ENCODE measurements around the gene DOLK.

Gene DOLK

DNA sequence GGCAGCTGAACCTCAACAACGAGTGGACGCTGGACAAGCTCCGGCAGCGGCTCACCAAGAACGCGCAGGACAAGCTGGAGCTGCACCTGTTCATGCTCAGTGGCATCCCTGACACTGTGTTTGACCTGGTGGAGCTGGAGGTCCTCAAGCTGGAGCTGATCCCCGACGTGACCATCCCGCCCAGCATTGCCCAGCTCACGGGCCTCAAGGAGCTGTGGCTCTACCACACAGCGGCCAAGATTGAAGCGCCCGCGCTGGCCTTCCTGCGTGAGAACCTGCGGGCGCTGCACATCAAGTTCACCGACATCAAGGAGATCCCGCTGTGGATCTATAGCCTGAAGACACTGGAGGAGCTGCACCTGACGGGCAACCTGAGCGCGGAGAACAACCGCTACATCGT, 39.0 kb downstream of the DOLK start:
- no peak for FAIRE-seq

DNA sequence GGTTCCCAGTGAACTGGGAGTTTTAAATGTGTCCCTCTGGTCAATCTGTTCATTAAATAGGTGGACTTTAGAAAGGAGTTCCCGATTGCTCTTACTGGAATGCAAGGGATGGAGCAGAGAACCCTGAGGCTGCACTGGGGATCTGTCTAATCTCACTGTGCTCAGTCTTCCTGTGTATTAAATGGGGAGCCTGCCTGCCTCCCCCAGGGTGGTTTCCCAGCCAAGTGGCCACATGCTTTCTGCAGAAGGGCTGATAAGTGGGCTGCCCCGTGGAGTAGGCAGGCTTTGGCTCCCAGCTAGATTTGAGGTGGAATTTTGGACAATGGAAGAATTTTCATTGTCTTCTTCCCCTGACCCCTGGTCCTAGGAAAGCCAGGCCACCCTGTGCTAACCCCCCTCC, 40.7 kb downstream of the DOLK start:
- FAIRE-seq = no peak
- DNase-seq (ENCODE audit: low spot score) = no peak

More for the DNA sequence above, 39.0 kb downstream of the DOLK start:
- DNase-seq (ENCODE audit: low spot score) = no peak

GRCh38 chr9:128905964-128906363, 41.4 kb downstream of the DOLK start:
- FAIRE-seq (no peak), DNase-seq (ENCODE audit: low spot score) (no peak)

- FAIRE-seq (no peak), DNase-seq (ENCODE audit: low spot score) (no peak)
Measured at GRCh38 chr9:128903871-128904620, 43.4 kb downstream of the DOLK start.

GRCh38 chr9:128903079-128903461, 44.3 kb downstream of the DOLK start:
- DNase-seq (ENCODE audit: low spot score) (no peak), FAIRE-seq (peak; percentile 52)

DNA sequence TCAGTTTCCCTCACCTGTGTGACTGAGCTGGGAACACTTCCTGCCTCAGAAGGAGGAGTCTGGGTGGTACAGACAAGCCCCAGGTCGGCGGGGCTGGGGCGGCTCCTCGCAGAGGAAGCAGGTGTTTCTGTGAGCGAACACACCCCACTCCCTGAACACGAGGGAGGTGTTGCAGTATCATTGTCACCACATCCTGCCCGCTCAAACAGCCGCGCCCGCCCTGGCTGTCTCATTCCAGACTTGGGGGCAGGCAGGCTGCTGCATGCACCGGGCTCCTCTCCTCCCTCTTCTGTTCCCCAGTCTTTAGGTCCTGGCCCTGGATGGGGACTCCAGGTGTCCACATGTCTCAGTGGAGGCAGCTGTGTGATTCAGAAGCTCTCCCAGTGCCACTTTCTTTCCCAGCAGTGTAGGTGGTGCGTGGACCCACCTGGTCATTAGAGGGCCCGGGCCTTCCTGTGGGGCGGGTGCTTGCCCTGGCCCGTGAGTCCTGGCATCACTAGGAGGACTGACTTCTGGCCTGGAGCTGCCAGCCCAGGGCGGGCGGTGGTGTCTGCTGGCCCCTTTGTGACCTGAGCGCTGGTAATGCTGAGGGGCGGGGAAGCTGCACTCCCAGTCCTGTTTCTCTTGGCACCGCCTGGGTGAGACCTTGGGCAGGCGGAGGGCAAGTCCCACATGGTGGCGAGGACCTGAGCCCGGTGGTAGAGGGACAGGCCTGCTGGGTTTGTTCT, 44.9 kb downstream of the DOLK start:
- DNase-seq (ENCODE audit: low spot score) = no peak

DNA sequence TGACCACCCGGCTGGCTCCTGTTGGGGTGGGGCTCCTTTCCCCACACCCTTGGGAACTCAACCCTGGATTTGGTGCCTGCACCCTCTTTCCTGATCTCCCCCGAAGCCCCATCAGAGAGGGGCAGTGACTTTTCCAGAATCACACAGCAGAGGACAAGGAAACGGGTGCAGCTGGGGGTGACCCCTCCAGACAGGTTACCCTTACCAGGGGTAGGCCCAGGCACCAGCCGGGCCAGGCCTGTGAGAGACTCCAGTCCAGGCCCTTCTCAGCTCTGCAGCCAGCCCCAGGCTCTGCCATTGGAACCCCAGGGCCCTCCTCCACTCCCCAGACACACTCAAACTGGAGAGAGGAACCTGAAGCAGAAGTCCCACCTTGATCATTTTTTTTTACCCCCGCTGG, 45.6 kb downstream of the DOLK start:
- DNase-seq (ENCODE audit: low spot score) = no peak
- FAIRE-seq = no peak

More for the DNA sequence above, 44.9 kb downstream of the DOLK start:
- no peak for FAIRE-seq

- DNase-seq (ENCODE audit: low spot score) (no peak), FAIRE-seq (no peak)
Measured at GRCh38 chr9:128901379-128901778, 46.0 kb downstream of the DOLK start.

GRCh38 chr9:128899566-128900322, 47.7 kb downstream of the DOLK start:
- FAIRE-seq (no peak), DNase-seq (ENCODE audit: low spot score) (no peak)

- no peak for FAIRE-seq
- no peak for DNase-seq (ENCODE audit: low spot score)
Measured at GRCh38 chr9:128898845-128899565, 48.4 kb downstream of the DOLK start.

DNA sequence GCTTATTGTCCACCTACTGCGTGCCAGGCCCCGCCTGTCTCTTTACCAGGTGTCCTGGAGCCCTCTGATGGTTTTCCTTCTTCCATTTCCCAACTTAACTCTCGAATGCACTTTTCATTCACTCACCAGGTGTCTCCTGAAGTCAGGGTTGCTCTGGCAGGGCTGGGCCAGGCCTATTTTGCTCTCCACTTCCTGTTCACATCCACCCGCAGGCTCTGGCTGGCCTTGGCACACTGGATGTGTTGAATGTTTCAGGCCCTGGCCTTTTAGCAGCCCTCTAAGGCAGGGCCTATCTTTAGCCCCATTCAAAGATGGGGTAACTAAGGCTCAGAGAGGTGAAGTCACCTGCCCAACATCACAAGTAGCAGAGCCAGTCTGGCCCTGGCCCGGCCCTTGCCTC, 49.0 kb downstream of the DOLK start:
- DNase-seq (ENCODE audit: low spot score) (no peak), FAIRE-seq (no peak)

GRCh38 chr9:128895556-128895955, 51.8 kb downstream of the DOLK start:
- FAIRE-seq (no peak), DNase-seq (ENCODE audit: low spot score) (no peak)
